DMS53 treated with DMSO at 0.1 percent for 48 hours (cell line): Measurements from ENCODE around the gene LAP3.

ENCODE experiments used
- DNase-seq: peaks from one replicate; lab custom pipeline; 2025; ENCODE audit not compliant: unreplicated experiment; lab: John Stamatoyannopoulos, UW

The LAP3 gene

DNA sequence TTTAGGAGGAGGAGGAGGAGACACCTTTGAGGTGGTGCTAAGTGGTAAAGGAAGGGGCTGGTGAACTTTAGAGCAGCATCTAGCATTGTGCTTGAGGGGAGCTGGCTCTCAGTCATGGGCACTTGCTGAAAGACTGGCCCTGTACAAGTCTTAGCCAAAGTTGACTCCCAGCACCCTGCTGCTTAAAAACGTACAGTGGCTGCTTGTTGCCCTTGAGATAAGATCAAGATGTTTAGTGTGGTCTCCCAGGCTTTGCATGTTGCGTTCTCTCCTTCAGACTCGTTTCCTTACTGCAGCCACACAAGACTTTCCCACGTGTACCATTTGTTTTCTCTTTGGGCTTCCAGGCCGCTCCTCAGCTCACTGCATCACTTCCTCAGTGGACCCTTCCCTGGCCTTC, 39.3 kb downstream of the LAP3 start:
- DNase-seq = no peak

DNA sequence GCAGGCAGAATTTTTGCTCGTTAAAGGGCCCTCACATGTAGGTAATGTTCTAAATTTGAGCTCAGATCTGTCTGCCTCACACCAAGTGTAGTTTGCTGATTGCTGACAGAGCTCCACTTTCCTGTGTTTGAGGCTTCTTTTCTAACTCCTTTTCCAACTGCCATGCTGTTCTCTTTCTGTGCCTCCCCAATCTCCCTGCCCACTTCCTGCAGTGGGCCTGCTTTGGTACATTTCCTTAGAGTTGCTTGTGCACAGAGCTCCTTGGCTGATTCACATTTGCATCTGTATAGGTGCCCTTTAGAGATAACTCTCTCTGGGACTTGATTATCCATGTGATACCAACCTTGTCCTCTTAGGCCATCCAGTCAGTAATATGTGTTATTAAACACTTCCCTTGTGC, 41.9 kb downstream of the LAP3 start:
- DNase-seq = no peak

DNA sequence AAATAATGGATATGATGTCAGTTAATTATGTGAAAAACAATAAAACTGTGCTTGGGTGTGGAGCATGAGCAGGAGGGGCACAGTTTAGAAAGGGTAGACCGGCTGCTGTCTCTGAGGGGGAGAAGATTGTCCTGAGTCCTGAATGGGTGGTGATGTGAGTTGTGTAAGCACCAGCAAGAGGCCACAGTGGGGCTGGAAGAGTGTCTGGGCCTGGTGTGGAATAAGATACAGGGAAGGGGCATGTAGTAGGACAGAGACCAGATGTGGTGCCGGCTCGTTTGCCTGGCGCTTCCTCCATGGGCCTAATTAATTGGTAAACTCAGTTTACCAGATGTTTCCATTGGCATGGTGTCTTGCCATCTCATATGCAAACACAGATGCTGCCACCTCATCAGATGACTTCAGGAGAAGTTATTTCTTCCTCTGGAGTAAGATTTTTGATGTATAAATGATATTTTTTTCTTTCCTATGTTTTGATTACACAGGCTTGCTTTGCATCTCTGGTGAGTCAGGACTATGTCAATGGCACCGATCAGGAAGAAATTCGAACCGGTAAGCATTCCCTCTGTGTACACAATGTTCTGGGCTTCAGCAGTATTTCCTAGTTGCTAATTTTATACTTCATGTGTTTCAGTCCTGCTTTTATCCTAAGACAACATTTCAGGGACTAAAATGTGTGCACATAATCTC, 42.6 kb downstream of the LAP3 start:
- DNase-seq = no peak

DNA sequence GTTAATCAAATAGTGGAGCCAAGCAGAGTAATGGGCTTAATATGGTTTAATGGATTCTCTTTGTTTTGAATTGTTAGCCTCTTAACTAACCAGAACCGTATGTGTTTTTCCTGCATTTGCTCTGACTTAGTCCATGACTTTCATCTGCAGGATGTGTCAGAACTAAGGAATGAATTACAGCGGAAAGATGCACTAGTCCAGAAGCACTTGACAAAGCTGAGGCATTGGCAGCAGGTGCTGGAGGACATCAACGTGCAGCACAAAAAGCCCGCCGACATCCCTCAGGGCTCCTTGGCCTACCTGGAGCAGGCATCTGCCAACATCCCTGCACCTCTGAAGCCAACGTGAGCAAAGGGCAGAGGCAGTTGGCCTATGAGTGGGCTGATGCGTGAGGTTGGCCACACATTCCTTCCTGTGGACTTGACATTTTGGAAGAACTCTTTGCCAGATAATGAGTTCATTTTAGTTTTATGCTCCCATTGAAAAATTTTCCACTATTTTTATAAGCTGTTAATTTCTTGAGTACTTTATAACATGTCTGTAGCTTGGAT, 46.5 kb downstream of the LAP3 start:
- DNase-seq = no peak

DNA sequence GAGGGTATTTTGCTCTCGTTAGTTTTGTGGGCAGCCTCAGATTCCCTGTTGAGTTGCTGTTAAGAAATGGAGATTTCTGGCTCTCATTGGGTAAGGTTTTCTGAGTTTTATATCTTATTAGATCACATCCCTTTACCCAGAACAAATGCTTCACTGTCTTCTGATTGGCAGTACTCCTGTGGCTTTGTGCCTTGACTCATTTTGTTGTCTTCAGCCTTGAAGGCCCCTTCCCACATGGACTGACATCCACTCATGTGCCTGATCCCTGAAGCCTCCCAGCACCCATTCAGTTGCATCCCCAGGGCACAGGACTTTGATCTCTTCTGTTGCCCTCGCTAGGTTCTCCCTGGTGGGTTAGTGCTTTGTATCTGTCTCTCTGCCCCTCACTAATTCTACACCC, 47.8 kb downstream of the LAP3 start:
- no peak for DNase-seq

DNA sequence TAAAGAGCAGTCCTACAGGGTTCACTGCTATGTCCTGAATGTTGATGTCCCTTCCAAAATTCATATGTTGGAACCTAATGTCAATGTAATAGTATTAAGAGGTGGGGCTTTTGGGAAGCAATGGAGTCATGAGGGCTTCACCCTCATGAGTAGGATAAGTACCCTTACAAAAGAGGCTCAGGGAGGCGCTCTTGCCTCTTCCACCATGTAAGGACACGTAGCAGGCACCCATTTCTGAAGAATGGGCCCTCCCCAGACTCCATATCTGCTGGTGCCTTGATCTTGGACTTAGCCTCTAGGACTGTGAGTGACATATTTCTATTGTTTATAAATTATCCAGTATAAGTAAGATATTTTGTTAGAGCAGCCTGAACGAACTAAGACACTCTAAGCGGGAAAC, 53.2 kb downstream of the LAP3 start:
- no peak for DNase-seq

DNA sequence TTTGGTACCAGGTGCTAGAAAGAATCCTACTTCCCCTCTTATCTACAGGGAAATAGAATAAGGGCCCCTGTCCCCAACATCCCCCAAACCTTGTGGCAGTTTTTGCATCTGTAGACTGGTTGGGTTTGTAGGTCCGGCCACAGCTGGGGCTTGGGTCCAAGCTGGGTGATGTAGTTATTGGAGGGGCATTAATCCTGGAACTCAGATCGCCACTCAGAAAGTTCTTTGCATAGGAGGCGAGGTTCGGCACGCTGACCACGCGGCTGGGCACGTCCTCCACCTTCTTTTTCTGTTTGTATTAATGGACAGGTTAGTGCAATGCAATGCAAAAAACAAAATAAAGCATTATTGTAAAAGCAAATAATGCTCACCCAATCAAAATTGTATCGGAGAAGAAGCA, 56.6 kb downstream of the LAP3 start:
- DNase-seq = no peak

DNA sequence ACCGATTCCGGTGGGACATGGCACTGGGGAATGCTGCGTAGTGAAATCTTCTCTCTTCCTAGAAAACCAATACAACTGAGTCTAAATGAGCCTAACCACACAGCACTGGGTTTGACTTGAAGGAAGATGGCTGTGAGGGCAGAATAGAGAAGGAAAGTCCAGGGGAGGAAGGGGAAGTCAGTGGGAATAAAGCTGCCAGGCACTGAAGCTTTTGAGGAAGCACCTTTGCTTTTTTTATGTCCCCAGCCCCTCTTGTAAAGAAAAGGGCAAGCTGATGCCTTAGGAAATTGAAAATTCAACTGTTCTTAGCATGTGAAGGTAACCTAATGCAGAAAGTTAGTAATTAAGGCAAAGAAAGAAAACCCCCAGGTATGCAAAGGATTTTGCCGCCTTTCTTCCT, 58.1 kb downstream of the LAP3 start:
- DNase-seq = no peak

DNA sequence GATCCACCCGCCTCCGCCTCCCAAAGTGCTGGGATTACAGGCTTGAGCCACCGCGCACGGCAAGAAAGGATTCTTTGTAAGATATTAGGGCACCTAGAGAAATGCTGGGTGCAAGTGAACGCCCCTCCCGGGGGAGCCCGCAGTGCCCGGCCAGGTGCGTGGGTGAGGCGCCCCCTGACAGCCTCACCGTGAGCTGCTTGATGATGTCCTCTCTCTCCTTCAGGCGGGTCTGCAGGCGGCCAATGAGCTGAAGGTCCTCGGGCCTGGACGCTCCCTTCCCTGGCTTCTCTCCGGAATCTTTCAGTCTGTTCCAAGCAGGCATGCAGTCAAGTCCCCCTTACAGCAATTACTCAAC, 59.3 kb downstream of the LAP3 start:
- no peak for DNase-seq

DNA sequence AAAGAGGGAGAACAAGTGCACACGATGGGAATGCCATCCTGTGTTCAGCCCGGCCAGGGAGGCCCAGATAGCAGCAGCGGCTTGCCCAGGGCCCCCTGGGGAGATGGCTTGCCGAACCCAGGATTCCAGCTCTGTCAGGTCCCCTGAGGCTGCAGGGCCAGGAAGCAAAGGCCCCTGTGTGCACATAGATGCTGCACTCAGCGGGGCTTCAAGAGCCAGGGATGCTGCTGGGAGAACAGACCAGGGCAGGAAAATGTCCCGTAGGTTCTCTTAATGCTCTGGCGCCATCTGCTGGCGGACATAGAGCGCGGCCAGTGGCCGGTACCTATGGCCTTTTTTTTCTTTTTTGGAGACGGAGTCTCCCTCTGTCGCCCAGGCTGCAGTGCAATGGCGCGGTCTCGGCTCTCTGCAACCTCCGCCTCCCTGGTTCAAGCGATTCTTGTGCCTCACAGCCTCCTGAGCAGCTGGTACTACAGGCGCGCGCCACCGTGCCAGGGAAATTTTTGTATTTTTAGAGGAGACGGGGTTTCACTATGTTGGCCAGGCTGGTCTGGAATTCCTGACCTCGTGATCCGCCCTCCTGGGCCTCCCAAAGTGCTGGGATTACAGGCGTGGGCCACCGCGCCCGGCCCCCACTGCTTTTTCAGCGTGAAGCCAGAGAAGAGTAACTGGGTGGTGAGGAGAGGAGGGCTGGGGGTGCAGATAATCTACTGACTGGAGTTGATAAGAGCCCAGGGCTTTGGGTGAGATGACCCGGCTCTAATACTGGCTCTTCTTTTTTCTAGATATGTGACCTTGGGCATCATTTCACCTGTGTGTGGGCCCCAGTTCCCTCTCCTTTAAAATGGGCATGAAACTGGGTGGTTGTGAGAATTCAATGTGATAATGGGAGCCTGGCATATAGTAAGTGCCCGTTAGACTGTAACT, 60.0 kb downstream of the LAP3 start:
- DNase-seq = peak; percentile 80

DNA sequence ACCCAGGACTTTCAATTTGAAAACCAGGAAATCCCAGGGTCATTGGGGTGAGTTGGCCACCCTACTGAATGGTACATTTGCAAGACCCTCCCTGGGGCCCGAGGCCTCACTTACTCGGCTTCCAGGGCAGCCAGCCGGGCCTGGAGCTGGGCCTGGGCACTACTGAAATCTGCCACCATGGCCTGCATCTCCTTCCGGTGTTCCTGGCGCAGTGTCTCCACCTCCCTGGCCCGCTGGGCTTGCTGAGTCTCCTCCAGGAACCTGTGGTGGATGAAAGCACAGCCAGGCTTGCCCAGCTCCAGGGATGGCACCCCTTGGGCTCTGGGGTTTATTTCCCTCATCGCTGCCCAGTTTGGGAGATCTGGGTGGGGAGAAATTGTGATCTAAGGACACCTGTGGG, 62.1 kb downstream of the LAP3 start:
- no peak for DNase-seq

DNA sequence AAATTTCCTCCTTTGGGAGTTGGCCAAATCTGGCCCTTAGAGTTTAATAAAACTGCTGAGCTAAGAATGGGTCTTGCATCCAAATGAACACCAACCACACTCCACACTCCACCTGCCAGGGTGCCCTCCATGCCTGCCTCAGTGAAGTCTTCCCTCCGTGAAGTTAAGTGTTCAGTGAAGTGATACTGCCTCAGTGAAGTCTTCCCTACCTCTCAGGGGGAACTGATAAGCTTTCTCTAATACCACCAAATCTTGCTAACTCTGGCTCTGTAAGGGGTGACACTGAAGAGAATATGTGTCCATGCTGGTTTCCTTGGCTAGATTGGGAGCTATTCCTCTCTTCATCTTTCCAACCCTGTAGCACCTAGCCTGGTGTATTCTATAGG, 65.4 kb downstream of the LAP3 start:
- DNase-seq = no peak

DNA sequence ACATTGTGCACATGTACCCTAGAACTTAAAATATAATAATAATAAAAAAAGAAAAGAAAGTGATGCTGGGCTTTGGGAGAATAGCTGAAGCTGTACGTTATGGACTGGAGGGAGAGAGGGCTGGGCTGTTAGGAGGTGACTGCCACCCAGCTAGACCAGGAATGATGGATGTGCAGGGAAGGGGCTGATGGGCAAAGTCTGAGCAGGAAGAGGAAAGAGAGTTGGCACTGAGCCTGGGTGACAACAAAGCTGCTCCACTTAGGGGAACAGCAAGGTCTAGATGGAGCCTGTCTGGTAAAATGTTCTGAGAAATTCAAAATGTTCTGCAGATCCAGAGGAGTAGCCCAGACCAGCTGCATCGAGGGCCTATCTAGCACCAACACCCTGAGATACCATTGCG, 69.7 kb downstream of the LAP3 start:
- no peak for DNase-seq

DNA sequence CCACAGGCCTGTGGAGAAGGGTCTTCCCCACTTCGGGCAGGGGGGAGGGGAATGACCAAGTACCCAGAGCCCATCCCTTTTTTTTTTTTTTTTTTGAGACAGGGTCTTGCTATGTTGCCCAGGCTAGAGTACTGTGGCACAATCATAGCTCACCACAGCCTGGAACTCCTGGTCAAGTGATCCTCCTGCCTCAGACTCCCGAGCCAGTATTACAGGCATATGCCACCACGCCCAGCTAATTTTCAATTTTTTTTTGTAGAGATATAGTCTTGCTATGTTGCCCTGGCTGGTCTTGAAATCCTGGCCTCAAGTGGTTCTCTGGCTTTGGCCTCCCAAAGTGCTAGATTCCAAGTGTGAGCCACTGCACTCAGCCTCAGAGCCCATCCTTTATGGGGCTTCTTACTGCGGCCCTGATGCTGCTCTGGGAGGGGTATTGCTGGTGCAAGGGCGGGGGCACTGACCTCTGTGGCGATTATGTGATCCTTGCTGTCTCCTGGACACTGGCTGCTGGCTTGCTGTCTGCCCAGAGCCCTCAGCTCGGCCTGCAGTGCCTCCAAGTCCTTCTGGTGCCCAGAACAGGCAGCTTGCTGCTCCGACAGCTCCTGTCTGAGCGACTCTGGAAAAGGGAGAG, 70.3 kb downstream of the LAP3 start:
- DNase-seq = no peak

DNA sequence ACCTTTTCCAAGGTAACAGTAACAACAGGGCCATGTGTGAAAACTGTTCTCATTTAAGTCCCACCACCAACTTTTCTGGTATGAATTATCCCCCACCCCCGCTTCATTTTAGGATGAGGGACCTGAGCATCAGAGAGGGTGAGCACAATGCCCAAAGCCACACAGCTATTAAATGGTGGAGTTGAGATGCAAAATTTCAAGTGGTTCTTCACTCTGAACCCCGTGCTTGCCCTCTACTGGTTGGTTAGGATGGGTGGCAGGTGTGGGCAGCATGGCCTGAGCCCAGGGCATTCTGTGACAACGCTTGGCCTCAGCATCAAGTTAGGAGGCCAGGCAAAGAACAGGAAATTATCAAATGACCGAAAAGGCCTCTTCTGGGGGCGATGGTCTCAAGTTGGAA, 70.9 kb downstream of the LAP3 start:
- DNase-seq = no peak

DNA sequence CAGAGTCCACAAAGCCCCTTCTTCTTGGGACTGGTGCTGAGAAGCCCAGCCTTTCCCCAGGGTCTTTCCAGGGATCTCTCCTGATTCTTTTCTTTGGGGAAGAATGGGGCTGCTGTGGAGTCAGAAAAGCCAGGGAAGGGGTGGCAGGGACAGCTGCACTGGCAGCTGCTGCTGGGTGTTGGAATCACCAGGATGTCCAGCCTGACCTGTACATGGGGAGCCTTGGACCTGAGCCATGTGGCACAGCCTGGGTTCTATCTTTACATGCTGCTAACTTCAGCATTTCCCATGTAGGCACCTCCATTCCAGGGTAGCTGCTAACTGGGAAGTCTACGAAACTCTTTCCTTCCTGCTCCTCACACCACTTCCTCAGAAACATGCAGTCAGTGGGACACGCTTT, 73.4 kb downstream of the LAP3 start:
- DNase-seq = no peak

DNA sequence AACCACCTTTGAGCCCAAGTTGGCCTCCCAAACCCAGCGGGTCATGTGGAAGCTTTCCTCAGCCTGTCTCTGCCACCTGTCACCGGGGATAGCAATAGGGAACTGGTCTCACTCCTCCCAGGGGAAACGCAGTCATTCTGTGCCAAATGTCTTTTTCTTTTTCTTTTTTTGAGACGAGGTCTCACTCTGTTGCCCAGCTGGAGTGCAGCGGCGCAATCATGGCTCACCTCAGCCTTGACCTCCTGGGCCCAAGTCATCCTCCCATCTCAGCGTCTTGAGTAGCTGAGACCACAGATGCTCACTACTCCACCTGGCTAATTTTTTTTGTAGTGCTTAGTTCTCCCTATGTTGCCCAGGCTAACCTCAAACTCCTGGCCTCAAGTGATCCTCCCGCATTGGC, 77.7 kb downstream of the LAP3 start:
- no peak for DNase-seq

DNA sequence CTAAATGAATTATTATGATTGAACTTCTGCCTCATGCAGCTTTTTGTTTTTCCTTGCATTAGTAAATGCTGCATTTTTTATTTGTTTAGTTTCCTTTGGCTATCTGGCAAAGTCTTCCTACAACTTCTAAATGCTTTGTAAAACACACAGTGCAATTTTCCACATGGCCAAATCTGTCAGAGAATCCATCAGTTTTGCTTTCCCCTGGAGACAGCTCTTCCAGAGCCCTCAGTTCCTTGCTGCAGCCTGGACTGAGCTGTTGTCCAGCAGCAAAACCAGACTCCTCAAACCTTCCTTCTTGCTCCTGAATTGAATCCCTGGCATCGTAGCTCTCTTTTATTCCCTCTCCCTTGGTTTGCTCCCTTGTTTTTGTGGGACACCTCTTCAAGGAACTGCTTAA, 80.1 kb downstream of the LAP3 start:
- DNase-seq = no peak
